Osteoblast (primary cell): ENCODE measurements around the gene USP9X. TPM values are rescaled to one million over a fixed set of nuclear protein-coding genes. Genes with fewer than 3 reads are reported as not detected.
"Not testable (repeated sequence)": the region's sequence is repeated elsewhere in the genome, so short reads cannot be mapped to it uniquely, and the experiment has no call there.

ENCODE experiments used
- DNase-seq: peaks from one replicate; pipeline ENCODE4 v3.0.0; 2011; ENCODE audit warnings: low spot score, mixed read lengths; ENCODE audit not compliant: insufficient read length; ENCODE audit errors: missing footprints
- H2AFZ ChIP-seq: 2 replicates; pipeline ENCODE4 v1.6.0; 2011; ENCODE audit warnings: mild to moderate bottlenecking, low read length
- H3K27ac ChIP-seq: 2 replicates; pipeline ENCODE4 v1.5.1; 2011; ENCODE audit warnings: mild to moderate bottlenecking, low read depth, low read length, moderate library complexity
- H3K27me3 ChIP-seq: 2 replicates; pipeline ENCODE4 v1.6.0; 2012; ENCODE audit warnings: mild to moderate bottlenecking, control low read depth, inconsistent platforms, low read length, moderate library complexity; ENCODE audit not compliant: insufficient read depth
- H3K36me3 ChIP-seq: 2 replicates; pipeline ENCODE4 v1.5.1; 2011; ENCODE audit warnings: mild to moderate bottlenecking, low read length, control low read depth, moderate library complexity; ENCODE audit not compliant: insufficient read depth
- H3K4me1 ChIP-seq: 2 replicates; pipeline ENCODE4 v1.5.1; 2011; ENCODE audit warnings: mild to moderate bottlenecking, low read length, control low read depth, moderate library complexity; ENCODE audit not compliant: insufficient read depth
- H3K4me2 ChIP-seq: 2 replicates; pipeline ENCODE4 v1.6.0; 2011; ENCODE audit warnings: mild to moderate bottlenecking, low read length; ENCODE audit not compliant: insufficient read depth
- H3K4me3 ChIP-seq: fragments of 200-600 bp; sonication (generic); 3 replicates; pipeline ENCODE4 v1.5.1; 2012; ENCODE audit warnings: mild to moderate bottlenecking, low read length, inconsistent platforms; ENCODE audit not compliant: insufficient read depth
- H3K79me2 ChIP-seq: 2 replicates; pipeline ENCODE4 v1.6.0; 2012; ENCODE audit warnings: mild to moderate bottlenecking, low read length, control low read depth, inconsistent platforms; ENCODE audit not compliant: insufficient read depth
- H3K9me3 ChIP-seq: 2 replicates; pipeline ENCODE4 v1.5.1; 2011; ENCODE audit warnings: low read depth, low read length, control low read depth
- H4K20me1 ChIP-seq: 2 replicates; pipeline ENCODE4 v1.6.0; 2012; ENCODE audit warnings: mild to moderate bottlenecking, low read length, control low read depth; ENCODE audit not compliant: insufficient read depth
- total RNA-seq: library from RNA; depleted of rRNA; stranded (reverse); fragments of >200 nt; gene quantifications from 2 replicates; pipeline ENCODE4 v1.2.3, GENCODE V29; 2012
- TF ChIP-seq, protein P1 (sequence below): IDR thresholded peaks from 2 replicates; pipeline ENCODE4 v1.5.1; 2011; ENCODE audit warnings: mild to moderate bottlenecking, low read depth, low read length, moderate library complexity; ENCODE audit errors: extremely low read depth

Gene USP9X
- total RNA-seq, 1 donor = 170 TPM

DNA sequence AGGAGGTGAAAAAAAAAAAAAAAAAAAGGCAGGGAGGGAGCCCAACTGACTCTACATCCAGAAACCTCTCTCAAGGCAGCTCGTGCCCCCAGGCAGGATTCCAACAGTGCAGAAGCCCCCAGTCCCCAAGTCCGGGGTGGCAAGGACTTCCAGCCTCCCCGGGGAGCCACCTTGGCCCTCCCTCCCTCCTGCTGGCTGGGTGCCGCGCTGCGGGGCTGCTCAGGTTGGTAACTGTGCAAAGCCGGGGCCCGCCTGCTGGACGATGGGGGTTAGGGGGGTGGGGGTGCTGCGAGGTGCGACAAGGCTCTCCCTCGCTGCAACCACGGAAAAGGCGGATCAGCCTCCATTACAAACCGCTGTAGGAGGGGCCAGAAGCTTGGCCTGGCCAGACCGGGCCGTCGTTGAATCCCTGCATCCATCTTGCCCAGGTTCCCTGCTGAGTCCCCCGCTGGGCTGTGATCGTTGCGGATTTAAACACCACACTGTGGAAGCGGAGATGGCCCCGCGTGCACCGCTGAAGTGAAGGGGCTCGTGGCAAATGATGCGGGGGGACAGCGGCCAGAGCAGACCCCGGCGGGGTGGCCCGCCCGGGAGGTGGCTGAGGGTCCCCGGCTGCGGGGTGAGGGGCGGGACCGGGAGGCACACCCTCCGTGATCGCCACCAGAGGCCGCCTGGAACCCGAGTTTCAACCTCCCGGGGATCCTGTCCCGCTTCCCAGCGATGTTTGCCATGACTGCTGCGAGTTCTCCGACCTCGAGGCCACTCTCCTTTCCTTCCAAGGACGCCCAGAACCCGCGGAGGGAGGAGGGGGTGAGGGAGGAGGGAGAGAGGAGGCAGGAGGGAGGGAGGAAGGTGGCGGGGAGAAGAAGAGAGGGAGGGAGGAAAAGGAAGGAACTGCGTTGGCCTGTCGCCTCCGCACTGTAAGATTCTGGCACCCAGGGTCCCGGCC lies 190.7 kb downstream of the USP9X start:
- peak; percentile 95 for DNase-seq
- Histone ChIP-seq H3K27ac (no peak overlapping the region), H3K79me2 (no peaks in the 10 kb centered on the region), H3K4me3 (peak overlapping the region; percentile 77), H3K36me3 (no peaks in the 10 kb centered on the region), H3K4me2 (peak overlapping the region; percentile 84), H3K4me1 (peaks cover 9% of the 10 kb centered on the region), H3K9me3 (no peaks in the 10 kb centered on the region), H3K27me3 (no peaks in the 10 kb centered on the region), H4K20me1 (no peaks in the 10 kb centered on the region), H2AFZ (peak overlapping the region; percentile 94)
- TF ChIP-seq, protein P1, sequence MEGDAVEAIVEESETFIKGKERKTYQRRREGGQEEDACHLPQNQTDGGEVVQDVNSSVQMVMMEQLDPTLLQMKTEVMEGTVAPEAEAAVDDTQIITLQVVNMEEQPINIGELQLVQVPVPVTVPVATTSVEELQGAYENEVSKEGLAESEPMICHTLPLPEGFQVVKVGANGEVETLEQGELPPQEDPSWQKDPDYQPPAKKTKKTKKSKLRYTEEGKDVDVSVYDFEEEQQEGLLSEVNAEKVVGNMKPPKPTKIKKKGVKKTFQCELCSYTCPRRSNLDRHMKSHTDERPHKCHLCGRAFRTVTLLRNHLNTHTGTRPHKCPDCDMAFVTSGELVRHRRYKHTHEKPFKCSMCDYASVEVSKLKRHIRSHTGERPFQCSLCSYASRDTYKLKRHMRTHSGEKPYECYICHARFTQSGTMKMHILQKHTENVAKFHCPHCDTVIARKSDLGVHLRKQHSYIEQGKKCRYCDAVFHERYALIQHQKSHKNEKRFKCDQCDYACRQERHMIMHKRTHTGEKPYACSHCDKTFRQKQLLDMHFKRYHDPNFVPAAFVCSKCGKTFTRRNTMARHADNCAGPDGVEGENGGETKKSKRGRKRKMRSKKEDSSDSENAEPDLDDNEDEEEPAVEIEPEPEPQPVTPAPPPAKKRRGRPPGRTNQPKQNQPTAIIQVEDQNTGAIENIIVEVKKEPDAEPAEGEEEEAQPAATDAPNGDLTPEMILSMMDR = peak; percentile 47

DNA sequence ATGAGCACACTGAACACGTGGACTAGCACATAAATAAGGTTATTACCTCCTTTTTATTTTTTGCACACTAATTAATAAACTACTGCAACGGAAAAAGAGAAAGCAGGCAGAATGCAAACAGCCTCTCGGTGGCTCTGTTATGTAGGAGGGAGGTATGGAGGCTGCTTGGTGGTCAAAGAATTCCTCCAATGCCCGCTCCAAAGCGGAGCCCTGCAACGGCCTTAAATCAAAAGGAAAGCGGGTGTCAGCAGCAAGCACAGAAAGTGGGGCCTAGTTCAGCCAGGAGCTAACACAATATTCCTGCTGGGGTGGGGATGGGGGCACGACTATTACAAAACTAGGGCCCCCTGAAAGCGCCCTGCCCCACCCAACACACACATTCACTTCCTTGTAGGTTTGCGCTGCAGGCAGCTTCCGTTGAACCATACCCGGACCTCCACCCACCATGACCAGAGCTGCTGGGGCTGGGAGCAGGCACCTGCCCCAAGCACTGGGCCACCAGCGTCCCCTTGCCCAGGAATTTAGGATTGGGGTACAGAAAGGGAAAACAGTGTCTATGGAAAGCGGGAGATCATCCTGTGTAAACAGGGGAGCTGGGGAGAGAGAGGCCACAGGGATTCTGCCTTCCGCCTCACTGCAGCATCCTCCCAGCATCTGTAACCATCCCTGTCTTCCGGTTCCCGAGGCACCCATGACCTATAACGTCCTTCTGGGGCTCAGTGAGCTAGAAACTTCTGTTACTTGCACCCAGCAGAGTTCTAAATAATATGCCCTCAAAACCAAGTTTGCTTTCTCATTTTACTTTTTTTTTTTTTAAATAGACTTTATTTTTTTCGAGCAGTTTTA lies 191.6 kb downstream of the USP9X start:
- peak; percentile 77 for DNase-seq
- H3K27me3 ChIP-seq = no peaks in the 10 kb centered on the region
- H3K79me2 ChIP-seq = no peaks in the 10 kb centered on the region
- H3K27ac ChIP-seq = no peak overlapping the region
- H3K4me2 ChIP-seq = peak overlapping the region; percentile 84
- H3K36me3 ChIP-seq = no peaks in the 10 kb centered on the region
- H2AFZ ChIP-seq = peak overlapping the region; percentile 94
- H4K20me1 ChIP-seq = no peaks in the 10 kb centered on the region
- TF ChIP-seq, protein P1 = no peak
- H3K9me3 ChIP-seq = no peaks in the 10 kb centered on the region
- peak overlapping the region; percentile 77 for H3K4me3 ChIP-seq
- H3K4me1 ChIP-seq = peaks cover 9% of the 10 kb centered on the region

DNA sequence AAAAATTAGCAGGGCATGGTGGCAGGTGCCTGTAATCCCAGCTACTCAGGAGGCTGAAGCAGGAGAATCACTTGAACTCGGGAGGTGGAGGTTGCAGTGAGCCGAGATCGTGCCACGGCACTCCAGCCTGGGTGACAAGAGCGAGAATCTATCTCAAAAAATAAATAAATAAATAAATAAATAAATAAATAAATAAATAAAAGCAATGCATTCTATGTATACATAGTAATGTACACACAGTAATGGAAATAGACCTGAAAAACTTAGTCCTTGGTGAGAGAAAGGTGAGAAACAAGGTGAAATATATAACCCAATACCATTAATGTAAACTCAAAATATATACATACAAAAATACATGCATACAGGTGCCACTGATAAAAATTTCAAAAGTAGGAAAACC lies 197.1 kb downstream of the USP9X start:
- not testable (repeated sequence) for H3K27ac ChIP-seq, H3K9me3 ChIP-seq

GRCh38 chrX:41285928-41286327 lies 200.7 kb downstream of the USP9X start:
- not testable (repeated sequence) for DNase-seq, H3K79me2 ChIP-seq, H3K9me3 ChIP-seq, H3K27me3 ChIP-seq, H3K4me3 ChIP-seq, H2AFZ ChIP-seq, H3K27ac ChIP-seq, H3K4me1 ChIP-seq, H3K36me3 ChIP-seq, H4K20me1 ChIP-seq, H3K4me2 ChIP-seq

More for the DNA sequence above, 197.1 kb downstream of the USP9X start:
- not testable (repeated sequence) for H4K20me1 ChIP-seq, H3K4me2 ChIP-seq, DNase-seq, H3K27me3 ChIP-seq, H3K4me1 ChIP-seq, H3K79me2 ChIP-seq, H3K36me3 ChIP-seq, H3K4me3 ChIP-seq, H2AFZ ChIP-seq

Other genes with a start within 250 kb of the USP9X start
- 160 and 203 TPM in 2 replicates for gene DDX3X, start 248.7 kb downstream of the USP9X start, total RNA-seq